ENCODE measurements around the gene FA2H. TPM values are rescaled to one million over a fixed set of nuclear protein-coding genes. Genes with fewer than 3 reads are reported as not detected.
"Not testable (repeated sequence)": the region's sequence is repeated elsewhere in the genome, so short reads cannot be mapped to it uniquely, and the experiment has no call there.

Gene FA2H
- polyA plus RNA-seq (ENCODE audit: insufficient read length in 10 of 10): under 1 TPM in 6 of 10 donors, not detected in 4; 0.08 to 0.51 (median 0.22) TPM
- long read RNA-seq, donor 1: 0 reads
- long read RNA-seq, donor 2: 0 reads
- long read RNA-seq, donor 3: 0 reads
- long read RNA-seq, donor 4: 0 reads
- long read RNA-seq, donor 5: 0 reads
- long read RNA-seq, donor 6, partial matches to known transcripts: 0 of 1 reads
- long read RNA-seq, donor 6, other reads (novel, unspliced or antisense): 0 of 1 reads
- long read RNA-seq, donor 7: 0 reads
- long read RNA-seq, donor 8: 0 reads
- long read RNA-seq, donor 9: 0 reads

GRCh38 chr16:74774223-74775139 lies at the start of gene FA2H:
FA2H (minus strand) TSS chr16:74774820; CDS start chr16:74774755, 65 bp downstream.
- peak; percentile 33 to 66 (median 46) for DNase-seq

- DNase-seq: no peak
Measured at GRCh38 chr16:74817851-74818250, 43.2 kb upstream of the FA2H start.

- DNase-seq: peak; percentile 33 to 79 (median 64)
Measured at GRCh38 chr16:74813109-74813641, 38.6 kb upstream of the FA2H start.

- no peak for DNase-seq
Measured at GRCh38 chr16:74811911-74812310, 37.3 kb upstream of the FA2H start.

- not testable (repeated sequence) for DNase-seq
Measured at GRCh38 chr16:74811216-74811615, 36.6 kb upstream of the FA2H start.

GRCh38 chr16:74807052-74807646 lies 32.5 kb upstream of the FA2H start:
- DNase-seq: no peak

- no peak for DNase-seq
Measured at GRCh38 chr16:74800216-74800871, 25.7 kb upstream of the FA2H start.

GRCh38 chr16:74797414-74797813 lies 22.8 kb upstream of the FA2H start:
- DNase-seq: no peak

GRCh38 chr16:74795104-74795503 lies 20.5 kb upstream of the FA2H start:
- DNase-seq: no peak

- no peak for DNase-seq
Measured at GRCh38 chr16:74794668-74795067, 20.0 kb upstream of the FA2H start.

- no peak for DNase-seq
Measured at GRCh38 chr16:74793571-74793970, 19.0 kb upstream of the FA2H start.

GRCh38 chr16:74792225-74792624 lies 17.6 kb upstream of the FA2H start:
- DNase-seq: no peak

GRCh38 chr16:74791749-74792148 lies 17.1 kb upstream of the FA2H start:
- not testable (repeated sequence) for DNase-seq

- DNase-seq: no peak
Measured at GRCh38 chr16:74788108-74788507, 13.5 kb upstream of the FA2H start.

GRCh38 chr16:74785031-74785430 lies 10.4 kb upstream of the FA2H start:
- no peak for DNase-seq

- no peak for DNase-seq
Measured at GRCh38 chr16:74778646-74779045, 4.0 kb upstream of the FA2H start.

- no peak for DNase-seq
Measured at GRCh38 chr16:74776926-74777325, 2.3 kb upstream of the FA2H start.

- DNase-seq: no peak
Measured at GRCh38 chr16:74775255-74775654, 635 bp upstream of the FA2H start.

- no peak for DNase-seq
Measured at GRCh38 chr16:74773446-74774222, 986 bp downstream of the FA2H start.

GRCh38 chr16:74771656-74772315 lies 2.8 kb downstream of the FA2H start:
- DNase-seq: no peak
